A549 (cell line): ENCODE data around the gene ADK. TPM values are rescaled to one million over a fixed set of nuclear protein-coding genes. Genes with fewer than 3 reads are reported as not detected.

Experiments
- ATAC-seq, 2 experiments: fragments of 200-7000 bp in 1 of 2; fragments of >200 bp in 1 of 2; cut with Nextera tagmentation in 1 of 2; cut with Tn5 transposase in 1 of 2; 3 replicates each; pipeline versions ENCODE4 v1.8.0 to v1.9.1; 2018 to 2020; ENCODE audit warnings: mild to moderate bottlenecking in 1 of 2, moderate library complexity in 1 of 2
- CTCF ChIA-PET: fragments of 300-600 bp; sonication (Branson Sonifier 250); formaldehyde crosslinking; extraction: SDS; loops from one replicate; lab custom pipeline; 2021; ENCODE audit warnings: antibody characterized with exemption, inconsistent platforms; lab: Yijun Ruan, JAX
- POLR2A ChIA-PET: fragments of 350-600 bp; formaldehyde crosslinking; extraction: SDS; loops from one replicate; lab custom pipeline; 2021; ENCODE audit warnings: antibody characterized with exemption, inconsistent platforms; lab: Yijun Ruan, JAX
- DNase-seq, 2 experiments: peaks; one replicate each; pipeline versions ENCODE4 v3.0.0 to v3.0.0-alpha.2; 2011 to 2016; ENCODE audit warnings: low read depth in 1 of 2, low spot score in 1 of 2
- FAIRE-seq: peaks from 2 replicates; lab custom pipeline; 2011; peaks lifted over from hg19 to GRCh38; lab: Jason Lieb, UNC
- H3K27ac ChIP-seq, 2 experiments: fragments of >200 bp; sonication (Bioruptor Twin); formaldehyde crosslinking; 3 replicates each; pipeline ENCODE4 v1.5.1; 2016 to 2017
- H3K4me1 ChIP-seq: fragments of >200 bp; sonication (Bioruptor Twin); formaldehyde crosslinking; 3 replicates; pipeline ENCODE4 v1.6.1; 2016
- H3K4me2 ChIP-seq: fragments of >200 bp; sonication (Bioruptor Twin); formaldehyde crosslinking; 3 replicates; pipeline ENCODE4 v1.6.1; 2016
- H3K4me3 ChIP-seq: fragments of >200 bp; sonication (Bioruptor Twin); formaldehyde crosslinking; 3 replicates; pipeline ENCODE4 v1.5.1; 2016
- H3K9me3 ChIP-seq: fragments of >200 bp; sonication (Bioruptor Twin); formaldehyde crosslinking; 3 replicates; pipeline ENCODE4 v1.6.1; 2016
- CBX8 ChIP-seq: fragments of 200-600 bp; sonication (generic); IDR thresholded peaks from 2 replicates; pipeline ENCODE4 v1.6.1; 2016
- CHD2 ChIP-seq: fragments of 150-350 bp; IDR thresholded peaks from 2 replicates; pipeline ENCODE4 v1.6.1; 2014; ENCODE audit warnings: low read length; ENCODE audit not compliant: partially characterized antibody
- EHF ChIP-seq: fragments of 250-450 bp; sonication (Bioruptor Pico); IDR thresholded peaks from 2 replicates; pipeline ENCODE4 v1.5.0; 2020; ENCODE audit warnings: mild to moderate bottlenecking
- EP300 ChIP-seq, 2 experiments: fragments of >200 bp; sonication (Bioruptor Twin); formaldehyde crosslinking; IDR thresholded peaks; 2 replicates in 1 of 2; 3 replicates in 1 of 2; pipeline ENCODE4 v1.6.1; 2016 to 2017
- FOSB ChIP-seq: fragments of 250-450 bp; sonication (Bioruptor Pico); IDR thresholded peaks from 2 replicates; pipeline ENCODE4 v1.5.0; 2020; ENCODE audit warnings: mild to moderate bottlenecking, moderate library complexity
- FOXS1 ChIP-seq: fragments of 250-450 bp; sonication (Bioruptor Pico); IDR thresholded peaks from 2 replicates; pipeline ENCODE4 v1.5.0; 2020; ENCODE audit warnings: mild to moderate bottlenecking, moderate library complexity
- HDAC2 ChIP-seq: fragments of 200-600 bp; sonication (generic); IDR thresholded peaks from 2 replicates; pipeline ENCODE4 v1.6.1; 2016
- HOXB13 ChIP-seq: fragments of 250-450 bp; sonication (Bioruptor Pico); IDR thresholded peaks from 2 replicates; pipeline ENCODE4 v1.5.0; 2020; ENCODE audit warnings: low read depth, mild to moderate bottlenecking, moderate library complexity
- JUN ChIP-seq, 2 experiments: fragments of >200 bp; sonication (Bioruptor Twin); formaldehyde crosslinking; IDR thresholded peaks; 2 replicates in 1 of 2; 3 replicates in 1 of 2; pipeline ENCODE4 v1.6.1; 2016 to 2017
- JUNB ChIP-seq: fragments of >200 bp; sonication (Bioruptor Twin); formaldehyde crosslinking; IDR thresholded peaks from 2 replicates; pipeline ENCODE4 v1.6.1; 2016
- KDM5A ChIP-seq: fragments of 200-600 bp; sonication (generic); IDR thresholded peaks from 2 replicates; pipeline ENCODE4 v1.6.1; 2016; ENCODE audit warnings: antibody characterized with exemption, mild to moderate bottlenecking
- NR3C1 ChIP-seq: fragments of >200 bp; sonication (Bioruptor Twin); formaldehyde crosslinking; IDR thresholded peaks from 3 replicates; pipeline ENCODE4 v1.6.1; 2017
- POLR2A ChIP-seq: IDR thresholded peaks from 2 replicates; pipeline ENCODE4 v1.6.1; 2012; ENCODE audit warnings: mild to moderate bottlenecking, low read length
- RCOR1 ChIP-seq: fragments of 150-350 bp; IDR thresholded peaks from 2 replicates; pipeline ENCODE4 v1.6.1; 2014; ENCODE audit warnings: antibody characterized with exemption, low read length, low read depth
- RNF2 ChIP-seq: fragments of 200-600 bp; sonication (generic); IDR thresholded peaks from 2 replicates; pipeline ENCODE4 v1.6.1; 2016; ENCODE audit warnings: low read depth, mild to moderate bottlenecking, antibody characterized with exemption, moderate library complexity, borderline replicate concordance
- TFCP2L1 ChIP-seq: fragments of 250-450 bp; sonication (Bioruptor Pico); IDR thresholded peaks from 2 replicates; pipeline ENCODE4 v1.5.0; 2021; ENCODE audit warnings: mild to moderate bottlenecking
- TP53 ChIP-seq: fragments of 250-450 bp; sonication (Bioruptor Pico); IDR thresholded peaks from 2 replicates; pipeline ENCODE4 v1.5.0; 2021; ENCODE audit warnings: mild to moderate bottlenecking, moderate library complexity
- USF2 ChIP-seq: fragments of 450-650 bp; IDR thresholded peaks from 2 replicates; pipeline ENCODE4 v1.6.1; 2014; ENCODE audit warnings: antibody characterized with exemption
- ZNF302 ChIP-seq: fragments of 250-450 bp; sonication (Bioruptor Pico); IDR thresholded peaks from 2 replicates; pipeline ENCODE4 v1.9.0; 2021; ENCODE audit warnings: inconsistent platforms, mild to moderate bottlenecking, moderate library complexity
- WGBS: methylation state at CpG from one replicate; pipeline ENCODE4 v1.1.6; 2017; ENCODE audit errors: missing lambda C conversion rate; 5-methylcytosine and 5-hydroxymethylcytosine counted together
- polyA plus RNA-seq, 4 experiments: library from polyadenylated mRNA; depleted of rRNA in 3 of 4; stranded (reverse); fragments of >200 nt; fragmentation: RNase III in 1 of 4; extraction: RNeasy Plus Mini Kit Qiagen cat#74134 plus additional on column Dnase treatment in 1 of 4; gene quantifications; 2 replicates in 3 of 4; 3 replicates in 1 of 4; pipeline ENCODE4 v1.2.3, GENCODE V29; 2011 to 2017
- TF ChIP-seq, protein P1 (sequence below): IDR thresholded peaks from 2 replicates; pipeline ENCODE4 v1.6.1; 2012

The ADK gene
- polyA plus RNA-seq, 2 of the 4 experiments (the other 2 are of a cell fraction) = 35.8 to 40.7 TPM

DNA sequence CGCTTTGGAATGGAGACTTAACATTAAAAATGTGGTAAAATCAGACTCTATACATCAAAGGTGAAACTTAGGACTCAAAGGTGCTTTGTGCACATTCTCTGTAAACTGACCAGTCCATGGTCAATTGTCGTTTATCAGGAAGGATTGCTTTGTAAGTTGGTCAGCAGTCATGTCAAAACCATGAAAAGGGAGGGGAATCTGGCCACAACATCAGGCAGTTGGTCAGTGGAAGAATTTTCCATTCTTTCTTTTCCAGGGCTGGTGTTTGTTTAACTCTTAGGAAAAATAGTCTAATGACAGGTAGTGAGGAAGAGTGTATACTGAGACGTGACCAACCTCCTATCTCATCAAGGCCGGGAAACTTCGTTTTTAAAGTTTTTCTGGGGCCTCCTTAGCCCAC is 226.5 kb downstream of the ADK start:
- DNase-seq (no peak), ATAC-seq (no peak), FAIRE-seq (peak; percentile 59)
- POLR2A ChIA-PET = no interaction called here
- WGBS = 85% methylated on average over 5 of the region's 5 CpGs
- no peaks in the 10 kb centered on the region for H3K4me1 ChIP-seq
- no peaks in the 10 kb centered on the region for H3K9me3 ChIP-seq
- TF ChIP-seq USF2 = no peak
- no peak for TF ChIP-seq KDM5A
- TF ChIP-seq CHD2 = no peak
- no peak for TF ChIP-seq HDAC2
- H3K27ac ChIP-seq = no peak overlapping the region
- no peak overlapping the region for H3K4me3 ChIP-seq
- no peak overlapping the region for H3K4me2 ChIP-seq
- CTCF ChIA-PET = no interaction called here

- no peaks in the 10 kb centered on the region for H3K4me1 ChIP-seq
- H3K9me3 ChIP-seq = no peaks in the 10 kb centered on the region
- no peak overlapping the region for H3K4me2 ChIP-seq
- FAIRE-seq (no peak), ATAC-seq (no peak), DNase-seq (no peak)
- H3K27ac ChIP-seq = no peak overlapping the region
- POLR2A ChIA-PET = no interaction called here
- TF ChIP-seq, protein P1, sequence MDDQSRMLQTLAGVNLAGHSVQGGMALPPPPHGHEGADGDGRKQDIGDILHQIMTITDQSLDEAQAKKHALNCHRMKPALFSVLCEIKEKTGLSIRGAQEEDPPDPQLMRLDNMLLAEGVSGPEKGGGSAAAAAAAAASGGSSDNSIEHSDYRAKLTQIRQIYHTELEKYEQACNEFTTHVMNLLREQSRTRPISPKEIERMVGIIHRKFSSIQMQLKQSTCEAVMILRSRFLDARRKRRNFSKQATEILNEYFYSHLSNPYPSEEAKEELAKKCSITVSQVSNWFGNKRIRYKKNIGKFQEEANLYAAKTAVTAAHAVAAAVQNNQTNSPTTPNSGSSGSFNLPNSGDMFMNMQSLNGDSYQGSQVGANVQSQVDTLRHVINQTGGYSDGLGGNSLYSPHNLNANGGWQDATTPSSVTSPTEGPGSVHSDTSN = no peak
- TF ChIP-seq RCOR1 (no peak), JUNB (no peak), TP53 (no peak), FOSB (CRISPR knock-in tag) (no peak), EP300 (IDR thresholded peaks at IDR 0.05) (no peak), POLR2A (no peak), HOXB13 (CRISPR knock-in tag) (no peak), JUN (IDR thresholded peaks at IDR 0.05) (no peak), RNF2 (no peak), ZNF302 (CRISPR knock-in tag) (no peak), TFCP2L1 (CRISPR knock-in tag) (no peak), CBX8 (no peak), FOXS1 (CRISPR knock-in tag) (no peak)
- CTCF ChIA-PET = no interaction called here
- no peak overlapping the region for H3K4me3 ChIP-seq
- WGBS = 96% methylated on average over 3 of the region's 3 CpGs
Observed at GRCh38 chr10:74379474-74379873, 228.5 kb downstream of the ADK start.

DNA sequence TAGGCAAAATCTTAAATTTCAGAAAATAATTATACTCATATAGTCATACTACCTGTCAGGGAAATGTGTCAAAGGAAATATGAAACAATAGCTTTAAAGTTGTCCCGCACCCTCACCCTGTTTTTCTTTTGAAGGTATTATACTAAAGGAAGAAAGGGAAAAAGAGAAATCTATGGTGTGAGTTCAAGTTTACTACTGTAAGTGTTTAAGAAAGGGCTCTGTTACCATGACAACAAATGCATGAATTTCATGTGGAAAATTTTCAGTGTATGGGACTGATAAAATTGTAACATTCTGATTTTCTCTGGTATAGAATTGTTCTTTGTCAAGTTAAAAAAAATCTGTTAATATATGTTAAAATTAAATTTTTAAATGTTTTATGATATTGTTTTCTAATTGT is 229.8 kb downstream of the ADK start:
- WGBS = 91% methylated on average over 1 of the region's 1 CpG
- Histone ChIP-seq H3K4me1 (no peaks in the 10 kb centered on the region), H3K4me3 (no peak overlapping the region), H3K9me3 (no peaks in the 10 kb centered on the region), H3K27ac (no peak overlapping the region), H3K4me2 (no peak overlapping the region)
- no peak for DNase-seq
- ATAC-seq = no peak
- CTCF ChIA-PET = no interaction called here
- TF ChIP-seq NR3C1 (no peak), EHF (CRISPR knock-in tag) (no peak)
- TF ChIP-seq, all 56 proteins: peak for 0
- no peak for FAIRE-seq
- POLR2A ChIA-PET = no interaction called here

DNA sequence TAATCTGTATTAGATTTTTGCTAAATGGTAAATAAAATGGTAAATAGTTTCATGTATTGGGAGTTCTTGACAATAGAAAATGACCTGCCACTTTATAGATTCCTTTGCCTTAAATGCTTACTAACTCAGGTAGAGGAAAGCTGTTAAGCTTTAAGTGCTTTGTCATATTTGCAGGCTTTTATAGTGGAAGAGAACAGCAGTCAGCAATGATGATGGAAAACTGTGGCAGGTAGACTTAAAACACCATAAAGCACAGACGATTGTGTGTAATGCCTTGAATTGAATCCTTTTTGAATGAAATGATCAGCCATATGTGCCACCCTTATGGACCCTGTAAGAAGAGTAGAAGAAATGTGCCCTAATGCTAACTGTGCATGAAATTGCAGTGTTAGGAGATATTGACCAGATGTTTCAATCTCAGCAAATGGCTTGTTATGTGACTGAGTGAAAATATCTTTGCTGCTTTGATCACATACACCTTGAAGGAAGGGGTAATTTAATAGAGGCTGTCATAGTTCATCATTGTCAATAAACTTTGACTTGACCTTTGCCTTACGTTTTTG is 230.4 kb downstream of the ADK start:
- no peaks in the 10 kb centered on the region for H3K4me1 ChIP-seq
- ATAC-seq (no peak), DNase-seq (no peak), FAIRE-seq (no peak)
- H3K9me3 ChIP-seq = no peaks in the 10 kb centered on the region
- ChIA-PET CTCF (interaction anchor here (1.0 kb wide), 1 partner anchor 20 kb away, joined by 4 read pairs; no protein-coding TSS in a partner anchor), POLR2A (no interaction called here)
- 80% methylated on average over 2 of the region's 2 CpGs for WGBS
- no peak overlapping the region for H3K27ac ChIP-seq
- H3K4me3 ChIP-seq = no peak overlapping the region
- no peak overlapping the region for H3K4me2 ChIP-seq
- no peak for TF ChIP-seq NR3C1
